Measurements from ENCODE around the gene SHLD2. TPM values are rescaled to one million over a fixed set of nuclear protein-coding genes. Genes with fewer than 3 reads are reported as not detected.
"Not testable (repeated sequence)": the region's sequence is repeated elsewhere in the genome, so short reads cannot be mapped to it uniquely, and the experiment has no call there.

Gene SHLD2
- total RNA-seq, 1 experiment from 2014 or later = 42.9 TPM

DNA sequence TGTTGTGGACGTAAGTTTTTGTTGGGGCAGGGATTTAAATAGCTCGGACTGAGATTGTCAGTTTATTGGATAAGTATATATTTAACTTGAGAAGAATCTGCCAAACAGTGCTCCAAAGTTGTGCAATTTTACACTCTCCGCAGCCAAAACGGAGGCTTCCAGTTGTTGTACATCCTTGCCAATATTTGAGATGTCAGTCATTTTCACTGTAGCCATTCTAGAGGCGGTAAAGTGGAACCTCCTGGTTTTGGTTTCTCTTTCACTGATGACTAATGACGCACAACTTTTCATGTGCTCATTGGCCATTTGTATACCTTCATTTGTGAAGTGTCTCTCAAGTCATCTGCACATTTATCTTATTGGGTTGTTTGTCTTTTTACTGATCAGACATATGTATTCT lies 105.9 kb downstream of the SHLD2 start:
- not testable (repeated sequence) for H3K4me1 ChIP-seq; H3K9me3 ChIP-seq (replicated peaks); DNase-seq; H3K27ac ChIP-seq; H3K36me3 ChIP-seq; H3K27me3 ChIP-seq; H3K4me3 ChIP-seq

DNA sequence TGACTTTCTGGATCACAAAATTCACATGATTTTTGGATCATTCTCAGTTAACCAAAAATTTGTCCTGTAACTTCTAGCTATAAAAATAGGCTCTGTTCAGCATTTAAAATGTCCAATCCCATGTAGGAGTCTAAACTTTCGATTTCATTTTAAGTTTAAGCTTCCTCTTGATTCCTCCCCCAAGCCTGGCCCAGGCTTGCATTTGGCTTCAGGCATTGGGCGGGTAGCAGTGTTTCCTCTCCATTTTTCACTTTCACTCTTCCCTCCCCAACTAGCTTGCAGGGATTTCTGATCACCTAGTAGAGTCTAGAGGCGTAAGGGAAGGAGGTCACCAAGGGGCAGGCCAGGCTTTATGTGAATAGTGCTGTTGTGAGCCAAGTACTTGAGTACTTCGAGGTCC lies 109.8 kb downstream of the SHLD2 start:
- H3K4me1 ChIP-seq; H3K27me3 ChIP-seq; H3K4me3 ChIP-seq; DNase-seq; H3K36me3 ChIP-seq; H3K9me3 ChIP-seq (replicated peaks); H3K27ac ChIP-seq: not testable (repeated sequence)

DNA sequence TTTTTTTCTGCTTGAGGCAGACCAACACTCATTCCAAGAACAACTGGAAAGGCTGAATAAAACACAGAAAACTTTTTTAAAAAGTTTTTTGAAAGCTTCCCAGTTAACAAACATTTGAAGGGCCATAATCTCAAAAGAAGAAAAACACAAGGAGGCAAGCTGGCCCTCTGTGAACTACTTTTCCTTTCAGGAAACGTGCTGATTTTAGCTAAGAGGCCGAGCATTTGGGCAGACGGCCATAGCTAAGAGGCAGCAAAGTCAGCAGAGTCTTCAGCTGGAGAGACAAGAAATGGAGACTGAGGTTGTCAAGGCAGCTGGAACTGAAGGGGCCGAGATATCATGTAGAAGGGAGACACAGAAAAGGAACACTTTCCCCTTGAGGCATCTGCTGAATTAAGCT lies 111.9 kb downstream of the SHLD2 start:
- H3K9me3 ChIP-seq (replicated peaks); DNase-seq; H3K36me3 ChIP-seq; H3K4me1 ChIP-seq; H3K27ac ChIP-seq; H3K4me3 ChIP-seq; H3K27me3 ChIP-seq: not testable (repeated sequence)

DNA sequence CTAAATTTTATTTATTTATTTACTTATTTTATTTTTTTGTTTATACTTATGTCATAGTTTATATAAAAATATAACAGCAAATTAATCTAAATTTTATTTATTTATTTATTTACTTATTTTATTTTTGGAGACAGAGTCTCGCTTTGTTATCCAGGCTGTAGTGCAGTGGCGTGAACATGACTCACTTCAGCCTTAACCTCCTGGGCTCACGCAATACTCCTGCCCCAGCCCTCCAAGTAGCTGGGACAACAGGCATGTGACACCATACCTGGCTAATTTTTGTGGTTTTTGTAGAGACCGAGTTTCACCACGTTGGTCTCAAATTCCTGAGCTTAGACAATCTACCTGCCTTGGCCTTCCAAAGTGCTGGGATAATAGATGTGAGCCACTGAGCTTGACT lies 115.3 kb downstream of the SHLD2 start:
- not testable (repeated sequence) for H3K36me3 ChIP-seq; H3K9me3 ChIP-seq (replicated peaks); H3K27me3 ChIP-seq; H3K27ac ChIP-seq; H3K4me3 ChIP-seq; DNase-seq; H3K4me1 ChIP-seq

DNA sequence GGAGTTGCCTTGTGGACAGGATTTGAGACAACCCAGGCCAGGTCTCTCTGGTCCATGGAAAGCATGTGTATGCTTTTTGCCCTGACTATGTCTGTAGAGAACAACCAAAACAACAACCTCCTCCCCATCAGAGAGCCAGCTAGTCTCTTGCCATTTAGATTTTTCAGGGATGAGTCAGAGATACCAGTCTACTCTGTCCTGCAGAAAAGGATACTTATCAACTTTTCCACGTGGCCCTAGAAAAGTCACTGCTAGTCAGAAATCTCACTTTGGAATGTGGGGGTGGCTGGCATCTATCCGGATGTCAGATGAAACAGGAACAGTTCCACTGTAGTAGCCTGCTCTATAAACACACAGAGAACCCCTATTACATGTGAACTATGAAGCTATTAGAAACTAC lies 116.8 kb downstream of the SHLD2 start:
- H3K27ac ChIP-seq; DNase-seq; H3K36me3 ChIP-seq; H3K4me3 ChIP-seq; H3K4me1 ChIP-seq; H3K9me3 ChIP-seq (replicated peaks); H3K27me3 ChIP-seq: not testable (repeated sequence)

DNA sequence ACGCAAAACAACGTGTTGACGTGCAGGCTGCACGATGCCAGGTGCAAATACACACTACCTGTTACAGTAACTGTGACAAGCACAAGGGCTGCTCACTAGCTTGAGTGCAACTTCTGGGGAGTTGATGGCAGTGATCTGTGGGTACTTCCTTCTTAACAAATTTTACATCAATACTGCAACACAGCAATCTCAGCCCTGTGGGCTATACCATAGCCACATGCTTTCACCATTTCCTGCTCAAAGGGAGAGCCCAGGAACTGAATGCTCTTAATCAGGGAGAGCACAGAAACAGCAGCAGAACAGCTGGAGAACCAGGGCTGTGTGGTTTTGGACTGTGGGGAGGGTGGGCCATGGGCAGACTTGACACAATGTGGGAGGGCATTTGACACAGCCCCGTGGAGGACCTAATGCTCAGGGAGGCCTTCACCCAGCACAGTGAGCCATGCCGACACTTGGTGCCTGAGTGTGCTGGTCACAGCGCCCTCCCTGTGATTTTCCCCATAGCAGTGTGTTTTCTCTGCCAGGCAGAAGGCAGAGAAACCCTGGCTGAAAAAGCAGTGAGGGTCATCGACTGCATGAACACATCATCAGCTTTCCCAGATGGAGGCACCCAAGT lies 118.3 kb downstream of the SHLD2 start:
- H3K27ac ChIP-seq; H3K4me3 ChIP-seq; DNase-seq; H3K27me3 ChIP-seq; H3K4me1 ChIP-seq; H3K36me3 ChIP-seq; H3K9me3 ChIP-seq (replicated peaks): not testable (repeated sequence)

DNA sequence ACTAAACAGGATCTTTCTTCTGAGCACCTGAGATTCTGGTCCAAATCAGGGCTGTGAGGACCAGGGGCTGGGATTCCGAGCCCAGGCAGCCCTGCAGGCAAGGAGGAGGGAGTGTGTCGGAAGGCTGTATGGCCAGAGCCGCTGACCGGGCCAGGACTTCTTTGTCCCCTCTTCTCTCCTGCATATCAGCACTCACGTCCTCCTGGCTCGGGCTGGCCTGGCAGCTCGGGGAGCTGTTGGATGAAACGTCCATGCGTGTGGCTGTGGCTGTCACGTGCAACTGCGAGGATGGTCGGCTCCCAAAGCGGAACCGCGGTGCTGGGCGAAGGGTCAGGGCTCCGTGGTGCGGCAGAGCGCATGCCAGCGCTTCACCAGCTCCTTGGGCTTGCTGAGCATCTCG lies 118.8 kb downstream of the SHLD2 start:
- H3K4me1 ChIP-seq; H3K27me3 ChIP-seq; DNase-seq; H3K36me3 ChIP-seq; H3K9me3 ChIP-seq (replicated peaks); H3K27ac ChIP-seq; H3K4me3 ChIP-seq: not testable (repeated sequence)

DNA sequence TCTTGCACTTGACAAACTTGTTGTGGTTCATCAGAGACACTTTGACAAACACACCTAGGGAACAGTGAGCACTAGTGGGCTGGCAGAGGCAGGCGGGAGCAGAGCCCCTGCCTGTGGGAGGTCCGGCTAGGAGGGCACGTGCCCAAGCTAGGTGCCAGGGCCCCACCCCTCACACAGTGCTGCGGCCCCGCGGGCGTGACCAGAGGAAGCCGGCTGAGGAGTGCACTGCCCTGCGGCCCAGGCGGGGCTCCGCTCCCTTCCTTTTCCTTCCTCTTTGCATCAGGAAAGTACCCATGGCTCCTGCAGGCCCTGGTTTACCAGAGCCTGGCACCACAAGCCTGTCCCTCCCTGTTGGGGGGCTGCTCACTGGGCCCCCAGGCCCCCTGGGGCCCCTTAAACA lies 121.1 kb downstream of the SHLD2 start:
- H3K9me3 ChIP-seq (replicated peaks); H3K27me3 ChIP-seq; H3K36me3 ChIP-seq; DNase-seq; H3K27ac ChIP-seq; H3K4me3 ChIP-seq; H3K4me1 ChIP-seq: not testable (repeated sequence)

DNA sequence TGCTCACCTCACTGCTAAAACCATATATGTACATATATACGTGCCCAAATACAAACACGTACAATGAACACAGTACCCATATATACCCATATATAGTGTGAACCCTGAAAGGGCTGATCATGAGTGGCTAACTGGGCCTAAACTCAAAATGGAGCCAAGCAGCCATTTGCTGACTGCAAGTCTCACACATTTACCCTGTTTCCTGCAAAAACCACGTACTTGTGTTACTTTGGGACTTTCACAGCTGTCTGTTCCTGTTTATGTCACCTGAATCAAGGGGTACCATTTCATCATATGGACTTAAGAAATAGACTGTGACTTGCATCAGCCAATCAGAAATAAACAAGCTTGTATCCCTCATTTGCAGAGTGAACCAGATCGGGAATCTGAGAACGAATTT lies 124.4 kb downstream of the SHLD2 start:
- H3K27ac ChIP-seq; H3K4me1 ChIP-seq; H3K4me3 ChIP-seq; H3K9me3 ChIP-seq (replicated peaks); DNase-seq; H3K36me3 ChIP-seq; H3K27me3 ChIP-seq: not testable (repeated sequence)

DNA sequence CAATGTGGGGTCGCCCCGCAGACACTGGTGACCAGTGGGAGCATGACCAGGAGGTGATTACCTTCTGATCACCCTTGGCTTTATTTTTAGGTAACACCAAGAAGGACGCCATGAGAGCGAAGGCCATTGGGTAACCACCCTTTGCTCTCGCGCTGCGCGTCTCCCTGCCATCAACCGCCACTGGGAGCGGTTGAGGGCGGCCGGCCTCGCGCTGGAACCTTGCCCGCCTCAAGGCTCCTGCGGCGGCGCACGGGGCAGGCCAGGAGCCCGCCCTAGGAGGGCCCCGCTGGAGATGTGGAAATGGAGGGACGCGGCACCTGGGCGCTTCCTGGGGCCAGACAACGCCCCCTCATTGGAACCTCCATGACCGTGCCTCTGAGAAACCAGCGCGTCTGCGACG lies 127.8 kb downstream of the SHLD2 start:
- H3K27me3 ChIP-seq; H3K9me3 ChIP-seq (replicated peaks); DNase-seq; H3K27ac ChIP-seq; H3K4me3 ChIP-seq; H3K36me3 ChIP-seq; H3K4me1 ChIP-seq: not testable (repeated sequence)

DNA sequence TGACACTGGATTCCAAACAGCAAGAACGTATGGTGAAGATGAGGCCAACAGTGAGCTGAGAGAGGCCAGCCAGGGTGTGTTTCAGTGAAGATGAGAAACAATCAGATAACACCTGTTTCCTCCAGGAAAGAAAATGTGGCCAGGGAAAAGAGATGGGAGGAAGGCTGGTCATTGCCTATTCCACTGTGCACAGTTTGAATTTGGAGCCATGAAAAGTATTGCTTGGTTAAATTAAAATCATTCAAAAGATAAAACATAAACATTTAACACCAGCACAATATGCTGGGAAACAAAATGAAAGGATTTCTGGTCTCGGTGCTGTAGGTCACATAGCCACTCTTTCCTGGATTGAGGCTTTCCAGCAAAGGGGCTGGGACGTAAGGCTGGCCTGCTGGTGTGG lies 130.1 kb downstream of the SHLD2 start, which contains the start of gene NUTM2A:
TSS of gene NUTM2A (plus strand) at position 301 of the 400 bp plus-strand sequence. CDS start 383 bp downstream, outside the sequence.
- H3K27ac ChIP-seq; DNase-seq; H3K27me3 ChIP-seq; H3K4me1 ChIP-seq; H3K36me3 ChIP-seq; H3K4me3 ChIP-seq; H3K9me3 ChIP-seq (replicated peaks): not testable (repeated sequence)

DNA sequence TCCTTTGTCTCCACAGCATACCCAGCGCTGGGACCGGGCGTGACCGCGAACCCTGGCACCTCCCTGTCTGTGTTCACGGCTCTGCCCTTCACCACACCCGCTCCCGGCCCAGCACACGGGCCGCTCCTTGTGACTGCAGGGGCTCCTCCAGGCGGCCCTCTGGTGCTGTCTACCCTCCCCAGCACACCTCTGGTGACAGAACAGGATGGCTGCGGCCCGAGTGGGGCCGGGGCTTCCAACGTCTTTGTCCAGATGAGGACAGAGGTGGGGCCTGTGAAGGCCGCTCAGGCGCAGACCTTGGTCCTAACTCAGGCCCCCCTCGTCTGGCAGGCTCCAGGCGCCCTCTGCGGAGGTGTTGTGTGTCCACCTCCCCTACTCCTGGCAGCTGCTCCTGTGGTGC lies 133.2 kb downstream of the SHLD2 start:
- not testable (repeated sequence) for DNase-seq; H3K9me3 ChIP-seq (replicated peaks); H3K27me3 ChIP-seq; H3K4me3 ChIP-seq; H3K27ac ChIP-seq; H3K36me3 ChIP-seq; H3K4me1 ChIP-seq

DNA sequence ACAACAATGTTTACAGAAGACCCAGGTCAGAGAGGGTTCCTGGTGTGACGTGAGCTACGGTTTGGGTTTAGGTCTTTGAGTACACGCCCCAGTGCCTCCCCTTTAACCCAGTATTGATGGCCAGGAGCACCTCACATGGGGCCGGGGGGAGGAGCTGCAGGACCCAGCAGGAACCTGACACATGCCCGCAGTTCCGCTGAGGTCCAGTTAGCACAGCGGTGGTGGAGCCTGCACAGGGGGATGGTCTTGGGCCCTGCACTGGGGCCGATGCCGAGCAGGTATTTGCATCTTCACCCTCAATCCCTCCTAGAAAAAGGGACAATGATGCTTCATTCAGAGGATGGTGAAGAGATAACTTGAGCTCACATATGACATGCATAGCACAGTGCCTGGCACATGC lies 134.2 kb downstream of the SHLD2 start:
- not testable (repeated sequence) for H3K9me3 ChIP-seq (replicated peaks); DNase-seq; H3K4me1 ChIP-seq; H3K4me3 ChIP-seq; H3K36me3 ChIP-seq; H3K27ac ChIP-seq; H3K27me3 ChIP-seq

DNA sequence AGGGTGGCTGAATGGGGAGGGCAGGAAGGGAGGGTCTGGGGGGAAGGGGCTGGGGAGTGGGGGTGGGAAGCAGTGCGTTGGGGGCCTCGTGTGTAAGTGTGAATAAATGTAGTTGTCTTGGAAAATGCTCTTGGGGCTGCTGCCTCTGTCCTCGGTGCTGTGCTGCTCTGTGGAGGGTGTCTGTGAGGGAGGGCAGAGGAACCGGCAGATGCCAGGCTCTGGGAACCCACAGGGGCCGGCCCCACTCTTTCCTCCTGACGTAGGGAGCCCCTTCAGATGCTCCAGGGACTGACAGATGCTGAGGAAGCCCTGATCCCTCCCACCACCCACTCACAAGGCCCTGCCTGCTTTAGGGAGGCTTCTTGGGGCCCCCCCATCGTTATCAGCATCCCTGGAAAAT lies 139.8 kb downstream of the SHLD2 start:
- not testable (repeated sequence) for H3K27ac ChIP-seq; DNase-seq; H3K9me3 ChIP-seq (replicated peaks); H3K4me3 ChIP-seq; H3K4me1 ChIP-seq; H3K27me3 ChIP-seq; H3K36me3 ChIP-seq

DNA sequence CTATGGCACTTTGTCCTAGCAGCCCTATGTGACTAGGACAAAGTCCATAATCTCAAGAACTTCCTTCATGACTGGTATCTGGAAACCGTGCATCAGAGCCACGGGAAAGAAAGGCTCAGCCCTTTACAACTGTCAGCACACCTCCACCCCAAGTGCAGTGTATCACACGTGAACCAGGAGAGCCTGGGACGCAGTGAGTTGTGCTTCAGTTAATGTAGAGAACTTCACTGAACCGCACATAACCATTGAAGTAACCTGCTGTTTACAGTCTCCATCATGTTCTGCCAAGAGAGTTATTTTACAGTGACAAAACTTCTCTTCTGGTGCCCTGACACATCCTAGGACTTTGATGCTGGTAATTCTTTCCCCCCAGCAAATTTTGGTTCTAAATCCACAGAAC lies 142.2 kb downstream of the SHLD2 start:
- not testable (repeated sequence) for H3K4me3 ChIP-seq; H3K4me1 ChIP-seq; H3K9me3 ChIP-seq (replicated peaks); DNase-seq; H3K36me3 ChIP-seq; H3K27ac ChIP-seq; H3K27me3 ChIP-seq

DNA sequence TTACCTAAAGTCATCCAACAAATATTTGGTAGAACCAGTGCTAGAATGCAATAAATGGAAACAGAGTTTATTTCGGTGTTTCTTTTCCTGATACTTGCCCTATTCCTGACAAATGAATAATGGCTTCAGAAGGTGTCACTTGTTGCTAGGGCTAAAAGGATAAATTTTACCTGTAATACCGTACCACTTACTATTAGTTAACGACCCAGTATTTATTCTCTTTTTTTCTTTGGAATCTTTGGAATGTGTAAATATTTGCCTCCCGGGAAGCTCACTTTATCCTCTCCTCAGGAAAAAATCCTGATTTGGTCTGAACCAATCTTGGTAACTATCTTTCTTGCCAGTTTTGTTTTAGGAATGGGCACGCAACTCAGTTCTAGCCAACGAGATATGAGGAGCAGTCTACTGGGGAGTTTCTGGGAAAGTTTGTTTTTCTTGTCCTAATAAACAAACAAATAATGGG lies 144.4 kb downstream of the SHLD2 start:
- not testable (repeated sequence) for H3K27ac ChIP-seq; H3K9me3 ChIP-seq (replicated peaks); H3K36me3 ChIP-seq; DNase-seq; H3K27me3 ChIP-seq; H3K4me1 ChIP-seq; H3K4me3 ChIP-seq

Measured in SJCRH30 (cell line).